HCT116 (cell line): ENCODE data around the gene CACNA1C. TPM values are rescaled to one million over a fixed set of nuclear protein-coding genes. Genes with fewer than 3 reads are reported as not detected.

Experiments
- ATAC-seq: fragments of 200-7000 bp; cut with Tn5 transposase; 2 replicates; pipeline ENCODE4 v1.9.1; 2020; ENCODE audit warnings: mild to moderate bottlenecking, moderate library complexity
- BruUV-seq: library from RNA; stranded (reverse); fragments of 400-500 nt; replicated peaks from 2 replicates; lab custom pipeline; 2021; lab: Mats Ljungman, UMichigan
- CTCF ChIA-PET: fragments of 300-600 bp; sonication (Branson Sonifier 250); formaldehyde crosslinking; loops from one replicate; lab custom pipeline; 2021; ENCODE audit warnings: antibody characterized with exemption; lab: Charles Lee
- POLR2A ChIA-PET: fragments of 300-600, 350-600 bp; sonication (Branson Sonifier 250); formaldehyde crosslinking; loops from one replicate; lab custom pipeline; 2021; ENCODE audit warnings: antibody characterized with exemption; lab: Charles Lee
- RAD21 ChIA-PET, 2 experiments: fragments of 300-600 bp; sonication (Branson Sonifier 250); formaldehyde crosslinking; loops; one replicate each; lab custom pipeline; 2023; ENCODE audit warnings: low total read pairs in 2 of 2; ENCODE audit not compliant: uncharacterized antibody in 2 of 2, unreplicated experiment in 2 of 2, low non-redundant PET in 1 of 2; lab: Charles Lee
- DNase-seq: peaks from one replicate; pipeline ENCODE4 v3.0.0-alpha.2; 2010; ENCODE audit warnings: low read depth, low spot score
- H2AFZ ChIP-seq: fragments of 200-600 bp; shearing (Covaris generic), sonication (generic); 2 replicates; pipeline ENCODE4 v1.6.1; 2017; ENCODE audit warnings: low read depth, mixed run types, mixed read lengths, antibody characterized with exemption, low read length; ENCODE audit not compliant: poor library complexity, severe bottlenecking
- H3K27ac ChIP-seq: 2 replicates; pipeline ENCODE4 v1.5.1; 2012; ENCODE audit warnings: low read depth, low read length
- H3K27me3 ChIP-seq: fragments of 200-600 bp; sonication (generic); 2 replicates; pipeline ENCODE4 v1.6.1; 2016; ENCODE audit warnings: mixed run types, low read length, mixed read lengths; ENCODE audit not compliant: insufficient read depth
- H3K36me3 ChIP-seq, 2 experiments: fragments of 200-500 bp in 1 of 2; fragments of 200-600 bp in 1 of 2; sonication (Bioruptor generic) in 1 of 2; sonication (generic) in 1 of 2; 2 replicates each; pipeline versions ENCODE4 v1.5.1 to v1.6.1; 2014 to 2016; ENCODE audit warnings: low read length in 2 of 2, inconsistent platforms in 1 of 2, mixed read lengths in 1 of 2, mixed run types in 1 of 2; ENCODE audit not compliant: insufficient read depth in 2 of 2, control insufficient read depth in 1 of 2
- H3K4me1 ChIP-seq, 2 experiments: fragments of 200-600 bp in 1 of 2; sonication (generic) in 1 of 2; 2 replicates each; pipeline versions ENCODE4 v1.5.1 to v1.6.1; 2012 to 2017; ENCODE audit warnings: low read length in 2 of 2, inconsistent platforms in 1 of 2, mild to moderate bottlenecking in 1 of 2, mixed read lengths in 1 of 2, mixed run types in 1 of 2, moderate library complexity in 1 of 2; ENCODE audit not compliant: insufficient read depth in 2 of 2, control insufficient read depth in 1 of 2
- H3K4me2 ChIP-seq: fragments of 200-600 bp; sonication (generic); 2 replicates; pipeline ENCODE4 v1.6.1; 2017; ENCODE audit warnings: mixed run types, low read length, mixed read lengths
- H3K4me3 ChIP-seq, 2 experiments: fragments of 200-600 bp in 1 of 2; sonication (generic) in 1 of 2; replicated peaks in 1 of 2; 2 replicates each; pipeline ENCODE4 v1.5.1; 2011 to 2016; ENCODE audit warnings: low read length in 2 of 2, control low read depth in 1 of 2, low read depth in 1 of 2, mild to moderate bottlenecking in 1 of 2, mixed read lengths in 1 of 2, mixed run types in 1 of 2
- H3K79me2 ChIP-seq: fragments of 200-600 bp; sonication (generic); 2 replicates; pipeline ENCODE4 v1.6.1; 2017; ENCODE audit warnings: mild to moderate bottlenecking, mixed run types, low read length, moderate library complexity, mixed read lengths; ENCODE audit not compliant: insufficient read depth
- H3K9ac ChIP-seq: fragments of 200-600 bp; sonication (generic); 2 replicates; pipeline ENCODE4 v1.6.1; 2016; ENCODE audit warnings: low read length, mixed read lengths
- H3K9me2 ChIP-seq: fragments of 200-600 bp; sonication (generic), shearing (Covaris generic); 2 replicates; pipeline ENCODE4 v1.6.1; 2017; ENCODE audit warnings: mixed run types, mild to moderate bottlenecking, moderate library complexity; ENCODE audit not compliant: insufficient read depth
- H3K9me3 ChIP-seq, 2 experiments: fragments of 200-500 bp in 1 of 2; fragments of 200-600 bp in 1 of 2; sonication (Bioruptor generic) in 1 of 2; sonication (generic) in 1 of 2; 2 replicates each; pipeline ENCODE4 v1.6.1; 2014 to 2017; ENCODE audit warnings: low read length in 2 of 2, mixed read lengths in 2 of 2, inconsistent platforms in 1 of 2, low read depth in 1 of 2, mild to moderate bottlenecking in 1 of 2, mixed run types in 1 of 2, moderate library complexity in 1 of 2; ENCODE audit not compliant: control insufficient read depth in 1 of 2, insufficient read depth in 1 of 2
- H4K20me1 ChIP-seq: fragments of 200-600 bp; sonication (generic), shearing (Covaris generic); 2 replicates; pipeline ENCODE4 v1.6.1; 2017; ENCODE audit warnings: mixed run types, mild to moderate bottlenecking, moderate library complexity; ENCODE audit not compliant: insufficient read depth
- ATF3 ChIP-seq: IDR thresholded peaks from 2 replicates; pipeline ENCODE4 v1.6.1; 2012
- CBX3 ChIP-seq: IDR thresholded peaks from 2 replicates; pipeline ENCODE4 v1.6.1; 2012; ENCODE audit warnings: low read depth
- CEBPB ChIP-seq: IDR thresholded peaks from 2 replicates; pipeline ENCODE4 v1.6.1; 2012; ENCODE audit warnings: low read depth
- ELF1 ChIP-seq: IDR thresholded peaks from 2 replicates; pipeline ENCODE4 v1.6.1; 2012; ENCODE audit warnings: low read depth, borderline replicate concordance
- EZH2 ChIP-seq: fragments of 200-600 bp; sonication (generic); IDR thresholded peaks from 2 replicates; pipeline ENCODE4 v1.6.1; 2017; ENCODE audit warnings: antibody characterized with exemption, mixed run types
- FOSL1 ChIP-seq: IDR thresholded peaks from 2 replicates; pipeline ENCODE4 v1.6.1; 2012; ENCODE audit warnings: low read depth
- POLR2A ChIP-seq: IDR thresholded peaks from 2 replicates; pipeline ENCODE4 v1.7.0; 2011; ENCODE audit warnings: borderline replicate concordance; ENCODE audit not compliant: insufficient read depth, insufficient read length; ENCODE audit errors: extremely low read depth
- SIN3A ChIP-seq: IDR thresholded peaks from 2 replicates; pipeline ENCODE4 v1.6.1; 2012; ENCODE audit warnings: low read depth
- YY1 ChIP-seq: IDR thresholded peaks from 2 replicates; pipeline ENCODE4 v1.6.1; 2011; ENCODE audit warnings: low read length, low read depth, moderate library complexity, mild to moderate bottlenecking; ENCODE audit not compliant: insufficient replicate concordance; ENCODE audit errors: extremely low read depth
- ZBTB33 ChIP-seq: IDR thresholded peaks from 2 replicates; pipeline ENCODE4 v1.6.1; 2011; ENCODE audit warnings: mild to moderate bottlenecking, low read length, moderate library complexity; ENCODE audit not compliant: insufficient replicate concordance; ENCODE audit errors: extremely low read depth
- ZNF274 ChIP-seq: fragments of 200-500 bp; sonication (Bioruptor generic); IDR thresholded peaks from 2 replicates; pipeline ENCODE4 v1.6.1; 2014; ENCODE audit warnings: mild to moderate bottlenecking, low read depth, low read length, inconsistent platforms
- intact Hi-C: fragments of 100-400 bp; cut with micrococcal nuclease; formaldehyde crosslinking; loops from 2 replicates; pipeline ENCODE4 v1.10.0; 2022
- total RNA-seq: library from RNA; stranded (reverse); gene quantifications from one replicate; pipeline ENCODE4 v1.2.1, GENCODE V29; 2021; ENCODE audit not compliant: unreplicated experiment
- TF ChIP-seq, protein P1 (sequence below): IDR thresholded peaks from 2 replicates; pipeline ENCODE4 v1.6.1; 2012; ENCODE audit warnings: low read depth
- TF ChIP-seq, protein P2 (sequence below): IDR thresholded peaks from 2 replicates; pipeline ENCODE4 v1.6.1; 2012

Gene CACNA1C
- total RNA-seq, 1 experiment from 2014 or later = 0.05 TPM

GRCh38 chr12:2137711-2138110 is 84.9 kb downstream of the CACNA1C start:
- no peaks in the 10 kb centered on the region for H3K4me1 ChIP-seq
- ChIA-PET RAD21 (no interaction called here), CTCF (no interaction called here), POLR2A (no interaction called here)
- DNase-seq = no peak
- no peak for ATAC-seq
- H4K20me1 ChIP-seq = no peaks in the 10 kb centered on the region
- no peaks in the 10 kb centered on the region for H3K79me2 ChIP-seq
- H3K9me3 ChIP-seq = no peaks in the 10 kb centered on the region
- H3K9me2 ChIP-seq = no peaks in the 10 kb centered on the region
- no peaks in the 10 kb centered on the region for H3K27me3 ChIP-seq
- BruUV-seq = no TSS peak
- no peak overlapping the region for H3K4me3 ChIP-seq
- no peak overlapping the region for H2AFZ ChIP-seq
- TF ChIP-seq EZH2 (no peak), CEBPB (no peak)
- H3K4me2 ChIP-seq = no peak overlapping the region
- H3K36me3 ChIP-seq = no peaks in the 10 kb centered on the region
- intact Hi-C loops = no loop called here
- no peak overlapping the region for H3K27ac ChIP-seq
- H3K9ac ChIP-seq = no peak overlapping the region

GRCh38 chr12:2138294-2138693 is 85.5 kb downstream of the CACNA1C start:
- Histone ChIP-seq H3K9me2 (no peaks in the 10 kb centered on the region), H3K36me3 (no peaks in the 10 kb centered on the region), H3K4me3 (no peak overlapping the region), H4K20me1 (no peaks in the 10 kb centered on the region), H3K27ac (no peak overlapping the region), H3K4me2 (no peak overlapping the region), H3K4me1 (no peaks in the 10 kb centered on the region), H3K79me2 (no peaks in the 10 kb centered on the region), H2AFZ (no peak overlapping the region), H3K9me3 (no peaks in the 10 kb centered on the region), H3K27me3 (no peaks in the 10 kb centered on the region), H3K9ac (no peak overlapping the region)
- ChIA-PET RAD21 (no interaction called here), CTCF (no interaction called here), POLR2A (no interaction called here)
- DNase-seq (no peak), ATAC-seq (no peak)
- intact Hi-C loops = no loop called here
- BruUV-seq = no TSS peak
- TF ChIP-seq ATF3 (no peak), CBX3 (no peak), YY1 (no peak), ZBTB33 (no peak), SIN3A (no peak), POLR2A (no peak), ZNF274 (no peak), ELF1 (no peak), EZH2 (no peak), FOSL1 (no peak)
- TF ChIP-seq, protein P1, sequence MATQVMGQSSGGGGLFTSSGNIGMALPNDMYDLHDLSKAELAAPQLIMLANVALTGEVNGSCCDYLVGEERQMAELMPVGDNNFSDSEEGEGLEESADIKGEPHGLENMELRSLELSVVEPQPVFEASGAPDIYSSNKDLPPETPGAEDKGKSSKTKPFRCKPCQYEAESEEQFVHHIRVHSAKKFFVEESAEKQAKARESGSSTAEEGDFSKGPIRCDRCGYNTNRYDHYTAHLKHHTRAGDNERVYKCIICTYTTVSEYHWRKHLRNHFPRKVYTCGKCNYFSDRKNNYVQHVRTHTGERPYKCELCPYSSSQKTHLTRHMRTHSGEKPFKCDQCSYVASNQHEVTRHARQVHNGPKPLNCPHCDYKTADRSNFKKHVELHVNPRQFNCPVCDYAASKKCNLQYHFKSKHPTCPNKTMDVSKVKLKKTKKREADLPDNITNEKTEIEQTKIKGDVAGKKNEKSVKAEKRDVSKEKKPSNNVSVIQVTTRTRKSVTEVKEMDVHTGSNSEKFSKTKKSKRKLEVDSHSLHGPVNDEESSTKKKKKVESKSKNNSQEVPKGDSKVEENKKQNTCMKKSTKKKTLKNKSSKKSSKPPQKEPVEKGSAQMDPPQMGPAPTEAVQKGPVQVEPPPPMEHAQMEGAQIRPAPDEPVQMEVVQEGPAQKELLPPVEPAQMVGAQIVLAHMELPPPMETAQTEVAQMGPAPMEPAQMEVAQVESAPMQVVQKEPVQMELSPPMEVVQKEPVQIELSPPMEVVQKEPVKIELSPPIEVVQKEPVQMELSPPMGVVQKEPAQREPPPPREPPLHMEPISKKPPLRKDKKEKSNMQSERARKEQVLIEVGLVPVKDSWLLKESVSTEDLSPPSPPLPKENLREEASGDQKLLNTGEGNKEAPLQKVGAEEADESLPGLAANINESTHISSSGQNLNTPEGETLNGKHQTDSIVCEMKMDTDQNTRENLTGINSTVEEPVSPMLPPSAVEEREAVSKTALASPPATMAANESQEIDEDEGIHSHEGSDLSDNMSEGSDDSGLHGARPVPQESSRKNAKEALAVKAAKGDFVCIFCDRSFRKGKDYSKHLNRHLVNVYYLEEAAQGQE = no peak
- TF ChIP-seq, protein P2, sequence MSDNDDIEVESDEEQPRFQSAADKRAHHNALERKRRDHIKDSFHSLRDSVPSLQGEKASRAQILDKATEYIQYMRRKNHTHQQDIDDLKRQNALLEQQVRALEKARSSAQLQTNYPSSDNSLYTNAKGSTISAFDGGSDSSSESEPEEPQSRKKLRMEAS = no peak
